Chondrocyte (in vitro differentiated cells): Measurements from ENCODE around the gene ZNF628. TPM values are rescaled to one million over a fixed set of nuclear protein-coding genes. Genes with fewer than 3 reads are reported as not detected.
A peak's percentile ranks its signal among the peaks of the same experiment; 100 is the strongest.

Experiments used
- DNase-seq: peaks from one replicate; pipeline ENCODE4 v3.0.0; 2021; ENCODE audit warnings: mixed read lengths, low spot score
- H3K27ac Mint-ChIP-seq: one replicate; pipeline ENCODE4 v1.8.0; 2021; ENCODE audit warnings: mild to moderate bottlenecking, moderate library complexity, mixed read lengths; ENCODE audit not compliant: unreplicated experiment
- H3K27me3 Mint-ChIP-seq: 2 replicates; pipeline ENCODE4 v1.8.0; 2021; ENCODE audit warnings: low read depth, mixed read lengths
- H3K36me3 Mint-ChIP-seq: 2 replicates; pipeline ENCODE4 v1.8.0; 2021; ENCODE audit warnings: low read depth, mixed read lengths
- H3K4me1 Mint-ChIP-seq: 2 replicates; pipeline ENCODE4 v1.8.0; 2021; ENCODE audit warnings: low read depth, mild to moderate bottlenecking, mixed read lengths
- H3K4me3 Mint-ChIP-seq: one replicate; pipeline ENCODE4 v1.8.0; 2021; ENCODE audit warnings: mild to moderate bottlenecking, moderate library complexity, mixed read lengths; ENCODE audit not compliant: unreplicated experiment
- H3K9me3 Mint-ChIP-seq: 2 replicates; pipeline ENCODE4 v1.8.0; 2021; ENCODE audit warnings: low read depth, mixed read lengths
- total RNA-seq: library from RNA; stranded (reverse); gene quantifications from 3 replicates; pipeline ENCODE4 v1.2.1, GENCODE V29; 2021
- TF ChIP-seq, protein P1 (sequence below): fragments of 200-600 bp; sonication (generic); IDR thresholded peaks from 2 replicates; pipeline ENCODE4 v1.5.0; 2021; ENCODE audit warnings: antibody characterized with exemption, mild to moderate bottlenecking, moderate library complexity

The ZNF628 gene
- total RNA-seq, 1 donor from 2014 or later = 9.4 TPM

DNA sequence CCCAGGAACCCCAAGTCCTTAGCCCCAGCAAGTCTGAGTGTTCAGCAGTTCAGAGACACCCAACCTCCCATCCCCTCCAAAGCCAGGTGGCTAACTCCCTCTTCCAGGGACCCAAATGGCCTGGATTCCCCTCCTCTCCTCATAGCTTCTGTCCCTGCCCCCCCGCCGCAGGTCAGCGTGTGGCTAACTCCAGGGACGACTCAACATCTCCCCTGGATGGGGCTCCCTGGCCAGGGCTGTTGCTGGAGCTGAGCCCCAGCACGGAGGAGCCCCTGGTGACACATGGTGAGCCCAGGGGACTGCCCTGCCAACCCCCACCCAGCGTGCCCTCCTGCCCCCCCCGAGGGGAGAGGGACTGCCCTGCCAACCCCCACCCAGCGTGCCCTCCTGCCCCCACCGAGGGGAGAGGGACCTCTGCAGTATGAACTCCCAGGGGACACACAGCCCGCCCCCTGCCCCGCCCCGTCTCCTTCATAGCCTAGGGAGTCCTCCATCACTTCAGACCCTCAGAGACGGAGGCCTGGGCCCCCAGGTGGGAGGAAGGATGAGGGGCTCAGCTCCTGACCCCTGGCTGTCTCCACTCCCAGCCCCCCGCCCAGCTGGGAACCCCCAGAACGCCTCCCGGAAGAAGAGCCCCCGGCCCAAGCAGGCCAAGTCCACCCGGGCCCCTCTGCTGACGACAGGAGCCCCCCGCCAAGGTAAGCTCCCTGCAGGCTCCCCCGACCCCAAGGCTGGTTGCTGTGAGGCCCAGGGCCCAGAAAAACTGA is 13.5 kb downstream of the ZNF628 start:
- Mint-ChIP-seq H3K4me3 (no peak overlapping the region), H3K27ac (no peak overlapping the region), H3K9me3 (no peaks in the 10 kb centered on the region), H3K36me3 (peaks cover 1% of the 10 kb centered on the region), H3K27me3 (no peaks in the 10 kb centered on the region), H3K4me1 (peaks cover 38% of the 10 kb centered on the region)
- TF ChIP-seq, protein P1, sequence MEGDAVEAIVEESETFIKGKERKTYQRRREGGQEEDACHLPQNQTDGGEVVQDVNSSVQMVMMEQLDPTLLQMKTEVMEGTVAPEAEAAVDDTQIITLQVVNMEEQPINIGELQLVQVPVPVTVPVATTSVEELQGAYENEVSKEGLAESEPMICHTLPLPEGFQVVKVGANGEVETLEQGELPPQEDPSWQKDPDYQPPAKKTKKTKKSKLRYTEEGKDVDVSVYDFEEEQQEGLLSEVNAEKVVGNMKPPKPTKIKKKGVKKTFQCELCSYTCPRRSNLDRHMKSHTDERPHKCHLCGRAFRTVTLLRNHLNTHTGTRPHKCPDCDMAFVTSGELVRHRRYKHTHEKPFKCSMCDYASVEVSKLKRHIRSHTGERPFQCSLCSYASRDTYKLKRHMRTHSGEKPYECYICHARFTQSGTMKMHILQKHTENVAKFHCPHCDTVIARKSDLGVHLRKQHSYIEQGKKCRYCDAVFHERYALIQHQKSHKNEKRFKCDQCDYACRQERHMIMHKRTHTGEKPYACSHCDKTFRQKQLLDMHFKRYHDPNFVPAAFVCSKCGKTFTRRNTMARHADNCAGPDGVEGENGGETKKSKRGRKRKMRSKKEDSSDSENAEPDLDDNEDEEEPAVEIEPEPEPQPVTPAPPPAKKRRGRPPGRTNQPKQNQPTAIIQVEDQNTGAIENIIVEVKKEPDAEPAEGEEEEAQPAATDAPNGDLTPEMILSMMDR = no peak
- no peak for DNase-seq

DNA sequence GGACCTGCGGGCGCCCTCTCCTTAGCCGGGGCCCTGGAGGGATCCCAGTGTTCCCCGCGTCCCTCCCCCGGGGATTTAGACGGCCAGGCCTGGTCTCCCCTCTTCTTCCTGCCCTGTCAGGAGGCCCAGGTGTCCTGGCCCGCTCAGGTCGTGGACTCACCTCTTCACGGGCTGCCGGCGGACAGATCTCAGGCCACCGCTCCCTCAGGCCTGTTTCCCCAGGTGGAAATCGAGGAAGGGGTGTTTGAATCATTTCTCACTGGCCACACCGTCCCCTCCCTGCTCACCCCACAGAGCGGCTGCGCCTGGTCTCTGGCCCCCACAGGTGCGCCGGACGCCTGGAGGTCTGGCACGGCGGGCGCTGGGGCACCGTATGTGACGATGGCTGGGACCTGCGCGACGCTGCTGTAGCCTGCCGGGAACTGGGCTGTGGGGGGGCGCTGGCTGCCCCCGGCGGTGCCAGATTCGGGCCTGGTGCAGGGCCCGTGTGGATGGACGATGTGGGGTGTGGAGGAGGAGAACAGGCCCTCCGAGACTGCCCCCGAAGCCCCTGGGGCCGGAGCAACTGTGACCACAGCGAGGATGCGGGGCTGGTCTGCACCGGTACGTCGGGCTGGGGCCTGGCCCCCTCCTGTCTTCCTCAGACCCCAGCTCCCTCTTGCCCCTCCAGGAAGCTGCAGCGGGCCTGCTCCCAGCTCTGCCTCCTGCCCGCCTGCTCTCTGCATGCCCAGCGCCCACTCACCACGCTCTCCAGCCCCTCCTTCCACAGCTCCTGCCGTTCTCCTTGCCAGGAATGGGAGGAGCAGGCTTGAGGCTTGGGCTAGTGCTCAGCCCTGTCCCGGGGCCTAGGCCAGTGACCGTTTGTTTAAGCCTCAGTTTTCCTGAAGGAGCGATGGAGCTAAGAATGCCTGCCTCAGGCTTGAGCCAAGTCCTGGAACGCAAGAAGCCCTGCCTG is 14.3 kb downstream of the ZNF628 start:
- no peak overlapping the region for H3K27ac Mint-ChIP-seq
- TF ChIP-seq, protein P1 = no peak
- no peaks in the 10 kb centered on the region for H3K9me3 Mint-ChIP-seq
- H3K36me3 Mint-ChIP-seq = peaks cover 1% of the 10 kb centered on the region
- peaks cover 32% of the 10 kb centered on the region for H3K4me1 Mint-ChIP-seq
- no peak overlapping the region for H3K4me3 Mint-ChIP-seq
- no peaks in the 10 kb centered on the region for H3K27me3 Mint-ChIP-seq
- DNase-seq = no peak

DNA sequence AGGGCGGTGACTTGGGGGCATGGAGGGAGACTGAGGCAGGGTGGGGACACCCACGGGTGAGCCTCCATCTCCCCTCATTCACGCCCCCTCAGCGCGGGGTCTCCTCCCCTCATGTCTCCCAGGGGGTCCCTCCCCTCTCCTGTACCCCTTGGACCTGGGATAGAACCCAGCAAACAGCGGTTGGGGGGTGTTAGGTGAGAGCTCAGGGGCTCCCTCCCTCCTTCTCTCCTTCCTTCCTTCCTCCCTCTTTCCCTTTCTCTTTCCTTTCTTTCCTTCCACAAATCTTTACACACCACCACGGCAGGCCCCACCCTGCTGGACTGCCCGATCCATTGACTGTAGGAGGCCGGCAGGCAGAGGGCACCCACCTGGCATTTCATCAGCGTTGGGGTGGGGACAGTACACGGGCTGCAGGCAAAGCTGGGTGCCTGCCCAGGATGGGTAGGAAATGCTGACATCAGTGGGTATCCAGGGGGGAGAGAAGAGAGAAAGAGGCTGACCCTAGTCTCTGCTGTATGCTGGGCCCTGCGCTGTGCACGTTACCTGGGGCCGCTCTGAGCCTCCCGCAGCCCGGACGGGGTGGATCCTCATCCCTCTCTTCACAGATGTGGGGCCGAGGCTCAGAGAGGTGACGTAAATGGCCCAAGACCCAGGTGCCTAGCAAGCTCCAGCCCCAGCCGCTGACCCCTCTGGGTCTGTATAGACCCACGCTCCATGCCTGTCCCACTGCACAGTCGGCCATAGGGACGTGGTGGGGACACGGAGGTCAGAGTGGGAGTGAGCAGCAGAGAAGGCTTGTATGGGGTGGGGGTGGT is 15.3 kb downstream of the ZNF628 start:
- Mint-ChIP-seq H3K27me3 (no peaks in the 10 kb centered on the region), H3K36me3 (peaks cover 1% of the 10 kb centered on the region), H3K27ac (peak overlapping the region; percentile 54), H3K9me3 (no peaks in the 10 kb centered on the region), H3K4me3 (no peak overlapping the region), H3K4me1 (peaks cover 25% of the 10 kb centered on the region)
- TF ChIP-seq, protein P1 = no peak
- no peak for DNase-seq

DNA sequence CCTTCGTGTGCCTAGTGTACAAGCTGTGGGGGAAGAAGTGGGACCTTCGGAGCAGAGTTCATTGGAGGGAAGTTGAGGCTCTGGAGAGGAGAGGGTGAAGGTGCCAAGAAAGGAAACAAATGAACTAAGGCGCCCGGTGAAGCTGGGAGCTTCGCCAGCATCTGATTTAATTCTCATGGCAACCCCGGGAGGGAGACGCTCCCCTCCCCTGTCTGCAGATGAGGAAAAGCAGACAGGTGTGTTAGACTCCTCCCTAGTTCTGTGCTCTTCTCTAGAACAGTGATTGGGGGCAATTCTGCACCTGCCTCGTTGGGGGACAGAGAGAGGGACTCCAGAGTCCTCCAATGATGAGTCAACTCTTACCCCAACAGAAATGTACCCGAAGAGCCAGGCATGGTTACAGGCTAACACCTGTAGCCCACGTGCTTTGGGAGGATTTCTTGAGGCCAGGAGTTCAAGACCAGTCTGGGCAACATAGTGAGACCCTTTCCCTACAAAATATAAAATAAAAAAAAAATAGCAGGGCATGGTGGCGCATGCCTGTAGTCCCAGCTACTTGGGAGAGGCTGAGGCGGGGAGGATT is 16.0 kb downstream of the ZNF628 start:
- Mint-ChIP-seq H3K27me3 (no peaks in the 10 kb centered on the region), H3K4me3 (no peak overlapping the region), H3K36me3 (peaks cover 3% of the 10 kb centered on the region), H3K27ac (no peak overlapping the region), H3K9me3 (no peaks in the 10 kb centered on the region), H3K4me1 (peaks cover 18% of the 10 kb centered on the region)
- no peak for DNase-seq
- TF ChIP-seq, protein P1 = no peak
